IPS-20b (cell line): ENCODE results near the gene MYCBPAP.

Source experiments
- H3K27ac ChIP-seq: one replicate; pipeline ENCODE4 v1.5.1; 2013; ENCODE audit warnings: low read length
- H3K27me3 ChIP-seq: 2 replicates; pipeline ENCODE4 v1.6.1; 2013; ENCODE audit warnings: mild to moderate bottlenecking, low read length, inconsistent platforms; ENCODE audit not compliant: insufficient read depth
- H3K36me3 ChIP-seq: 2 replicates; pipeline ENCODE4 v1.6.1; 2013; ENCODE audit warnings: low read depth, mild to moderate bottlenecking, inconsistent platforms, low read length, moderate library complexity; ENCODE audit not compliant: insufficient read depth
- H3K4me1 ChIP-seq: 2 replicates; pipeline ENCODE4 v1.6.1; 2013; ENCODE audit warnings: mild to moderate bottlenecking, control low read depth, inconsistent platforms, low read length, moderate library complexity; ENCODE audit not compliant: insufficient read depth
- H3K4me3 ChIP-seq: 2 replicates; pipeline ENCODE4 v1.5.1; 2013; ENCODE audit warnings: mild to moderate bottlenecking, low read length, inconsistent platforms
- H3K9ac ChIP-seq: 2 replicates; pipeline ENCODE4 v1.6.1; 2013; ENCODE audit warnings: low read depth, mild to moderate bottlenecking, inconsistent platforms, low read length, moderate library complexity
- H3K9me3 ChIP-seq: 2 replicates; pipeline ENCODE4 v1.6.1; 2013; ENCODE audit warnings: mild to moderate bottlenecking, low read depth, low read length, inconsistent platforms; ENCODE audit not compliant: insufficient read depth

Gene MYCBPAP

DNA sequence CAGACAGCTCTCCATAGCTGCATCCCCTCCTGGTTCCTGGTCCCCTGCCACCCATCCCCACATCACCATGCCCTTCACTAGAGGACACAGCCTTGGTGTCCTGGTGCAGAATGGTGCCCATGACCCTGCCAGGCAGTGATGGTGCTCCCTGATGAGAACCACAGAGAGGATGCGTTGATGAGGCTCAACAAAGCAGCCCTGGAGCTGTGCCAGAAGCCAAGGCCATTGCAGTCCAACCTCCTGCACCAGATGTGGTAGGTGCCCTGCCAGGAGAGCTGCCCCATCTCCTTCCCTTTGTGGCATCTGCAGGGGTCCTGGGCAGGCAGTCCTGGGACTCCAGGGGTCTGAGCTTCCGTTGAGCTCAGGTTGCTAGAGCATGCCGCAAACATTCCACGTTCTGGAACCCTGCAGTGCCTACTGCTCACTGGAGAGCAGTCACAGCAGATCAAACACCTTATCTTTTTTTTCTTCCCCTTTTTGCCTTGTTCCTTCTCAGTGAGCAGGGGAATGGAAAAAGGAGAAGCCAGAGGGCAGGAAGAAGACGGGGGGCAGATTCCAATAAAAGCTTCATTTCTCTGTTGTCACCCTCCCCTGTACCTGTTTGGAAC lies 19.0 kb downstream of the MYCBPAP start:
- no peaks in the 10 kb centered on the region for H3K9me3 ChIP-seq

DNA sequence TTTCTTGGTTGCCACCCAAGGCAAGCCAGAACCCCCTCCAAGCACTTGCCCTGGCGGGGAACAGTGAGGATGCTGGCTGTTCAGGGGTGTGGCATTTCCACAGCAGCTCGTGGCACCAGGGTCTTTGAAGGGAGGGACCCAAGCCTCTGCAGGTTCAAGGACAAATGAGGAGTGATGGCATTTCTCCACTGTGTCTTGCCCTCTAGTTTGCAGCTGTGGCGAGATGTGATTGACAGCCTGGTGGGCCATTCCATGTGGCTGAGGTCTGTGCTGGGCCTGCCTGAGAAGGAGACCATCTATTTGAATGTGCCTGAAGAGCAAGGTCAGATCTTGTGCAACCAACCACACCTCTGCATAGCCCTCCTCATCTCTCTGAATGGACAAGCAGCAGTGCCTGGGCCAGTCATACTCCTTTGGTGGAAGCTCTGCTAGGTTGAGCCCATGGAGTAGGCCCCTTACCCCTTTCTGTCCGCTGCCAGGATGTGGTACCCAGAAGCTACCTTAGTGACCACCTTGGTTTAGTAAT lies 19.8 kb downstream of the MYCBPAP start:
- H3K27ac ChIP-seq = no peak overlapping the region
- H3K36me3 ChIP-seq = no peaks in the 10 kb centered on the region
- H3K9me3 ChIP-seq = no peaks in the 10 kb centered on the region
- H3K9ac ChIP-seq = no peak overlapping the region
- peaks cover 21% of the 10 kb centered on the region for H3K27me3 ChIP-seq
- peaks cover 8% of the 10 kb centered on the region; the same call in 1 of the 2 replicates for H3K4me1 ChIP-seq
- H3K4me3 ChIP-seq = no peak overlapping the region

More for the DNA sequence above, 19.0 kb downstream of the MYCBPAP start:
- Histone ChIP-seq H3K27me3 (peaks cover 13% of the 10 kb centered on the region), H3K27ac (no peak overlapping the region), H3K4me1 (peaks cover 7% of the 10 kb centered on the region; the same call in 1 of the 2 replicates), H3K36me3 (no peaks in the 10 kb centered on the region), H3K9ac (no peak overlapping the region), H3K4me3 (no peak overlapping the region)

- Histone ChIP-seq H3K27me3 (peaks cover 39% of the 10 kb centered on the region), H3K9me3 (no peaks in the 10 kb centered on the region), H3K36me3 (no peaks in the 10 kb centered on the region), H3K4me3 (no peak overlapping the region), H3K9ac (no peak overlapping the region), H3K27ac (no peak overlapping the region), H3K4me1 (peaks cover 10% of the 10 kb centered on the region; the same call in 1 of the 2 replicates)
Observed at GRCh38 chr17:50529849-50530248, 21.6 kb downstream of the MYCBPAP start.

DNA sequence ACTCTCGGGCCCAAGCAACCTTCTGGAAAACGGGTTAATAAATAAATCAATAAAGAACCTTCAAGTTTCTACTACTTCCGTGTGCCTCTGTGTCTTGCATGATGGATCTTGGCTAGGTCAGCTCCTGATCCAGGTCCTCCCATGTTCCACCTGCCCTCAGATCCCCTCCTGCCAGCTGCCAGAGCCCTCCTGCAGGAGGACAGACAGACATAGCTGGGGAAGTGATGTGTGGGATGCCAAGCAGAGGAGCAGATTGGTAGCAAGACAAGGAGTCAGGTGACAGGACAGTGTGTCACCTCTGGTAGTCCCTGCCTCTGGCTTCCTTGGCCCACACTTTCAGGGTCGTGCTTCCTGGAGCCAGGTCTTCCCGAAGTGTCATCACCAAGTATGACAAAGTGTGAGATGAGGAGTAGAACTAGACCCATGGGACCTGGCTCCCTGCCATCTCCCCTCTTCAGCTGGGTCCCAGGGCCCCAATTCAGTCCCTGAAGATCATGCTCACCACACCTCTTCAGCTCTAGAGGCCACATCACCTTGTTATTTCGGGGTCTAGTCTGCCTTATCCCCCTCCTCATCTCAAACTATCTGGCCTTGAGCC lies 23.3 kb downstream of the MYCBPAP start:
- H3K27ac ChIP-seq = no peak overlapping the region
- H3K4me1 ChIP-seq = peaks cover 10% of the 10 kb centered on the region; the same call in 1 of the 2 replicates
- no peak overlapping the region for H3K4me3 ChIP-seq
- no peaks in the 10 kb centered on the region for H3K36me3 ChIP-seq
- peaks cover 45% of the 10 kb centered on the region for H3K27me3 ChIP-seq
- H3K9ac ChIP-seq = no peak overlapping the region
- no peaks in the 10 kb centered on the region for H3K9me3 ChIP-seq

DNA sequence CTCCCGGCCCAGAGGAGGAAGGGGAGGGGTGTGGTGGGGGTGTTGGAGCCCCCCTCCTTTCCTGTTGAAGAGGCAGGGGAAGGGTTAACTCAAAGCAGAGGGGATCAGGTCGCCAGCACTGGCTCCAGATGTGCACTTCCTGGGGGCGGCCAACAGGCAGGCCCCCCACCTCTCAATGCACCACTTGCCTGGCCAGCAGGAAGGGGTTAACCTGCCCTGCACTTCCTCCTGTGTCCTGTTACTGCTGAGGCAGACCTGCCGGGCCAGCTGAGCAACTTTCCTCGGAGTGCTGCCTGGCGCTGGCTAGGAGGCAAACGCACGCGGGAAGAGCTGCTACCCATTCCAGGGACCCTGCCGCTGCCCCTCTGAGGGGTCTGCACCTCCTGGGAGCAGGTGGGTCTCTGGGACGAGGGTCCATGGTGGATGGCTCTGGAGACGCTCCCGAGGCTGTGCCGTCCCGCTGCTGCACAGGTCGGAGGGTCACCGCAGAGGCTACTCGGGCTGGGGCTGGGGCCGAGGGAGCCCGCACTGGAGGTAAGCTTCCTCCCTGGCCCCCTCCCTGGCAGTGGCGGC lies 24.3 kb downstream of the MYCBPAP start, which contains the start of gene EPN3:
Gene EPN3 (plus strand): TSS at position 284 of the 573 bp plus-strand sequence. CDS start 3,822 bp downstream, outside the sequence.
- Histone ChIP-seq H3K27me3 (peaks cover 45% of the 10 kb centered on the region), H3K9ac (no peak within 1 kb of the TSS; the same call in 1 of the 2 replicates), H3K27ac (no peak within 1 kb of the TSS), H3K4me1 (peaks cover 10% of the 10 kb centered on the region; the same call in 1 of the 2 replicates), H3K9me3 (no peaks in the 10 kb centered on the region), H3K36me3 (no peaks in the 10 kb centered on the region), H3K4me3 (peak within 1 kb of the TSS; percentile 81)

- Histone ChIP-seq H3K9ac (no peak overlapping the region), H3K4me1 (peaks cover 10% of the 10 kb centered on the region; the same call in 1 of the 2 replicates), H3K36me3 (no peaks in the 10 kb centered on the region), H3K4me3 (peak overlapping the region; percentile 81), H3K9me3 (no peaks in the 10 kb centered on the region), H3K27me3 (peaks cover 45% of the 10 kb centered on the region), H3K27ac (no peak overlapping the region)
Observed at GRCh38 chr17:50533185-50533584, 24.9 kb downstream of the MYCBPAP start.

DNA sequence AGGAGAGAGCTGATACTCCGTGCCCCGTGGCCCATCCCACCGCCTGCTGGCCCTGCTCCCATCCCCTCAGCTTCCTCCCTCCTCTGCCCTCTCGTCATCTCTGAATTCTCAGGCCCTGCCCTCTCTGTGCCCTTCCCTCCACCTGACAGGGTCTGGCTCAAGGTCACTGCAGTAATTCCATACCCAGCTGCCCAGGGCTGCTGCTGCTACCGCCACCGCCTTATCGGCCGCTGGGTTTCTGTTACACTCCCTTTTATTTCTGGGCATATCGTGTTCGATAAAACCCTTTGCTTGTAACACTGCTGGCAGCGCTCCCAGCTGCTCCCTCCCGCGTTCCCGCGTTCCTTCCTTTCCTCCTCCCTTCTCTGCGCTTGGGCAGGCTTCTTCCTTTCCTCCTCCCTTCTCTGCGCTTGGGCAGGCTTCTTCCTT lies 25.5 kb downstream of the MYCBPAP start:
- H3K4me3 ChIP-seq = peak overlapping the region; percentile 81
- H3K9me3 ChIP-seq = no peaks in the 10 kb centered on the region
- no peak overlapping the region for H3K27ac ChIP-seq
- H3K9ac ChIP-seq = no peak overlapping the region
- H3K36me3 ChIP-seq = no peaks in the 10 kb centered on the region
- peaks cover 10% of the 10 kb centered on the region; the same call in 1 of the 2 replicates for H3K4me1 ChIP-seq
- H3K27me3 ChIP-seq = peaks cover 45% of the 10 kb centered on the region

- Histone ChIP-seq H3K27me3 (peaks cover 45% of the 10 kb centered on the region), H3K9ac (no peak overlapping the region)
Observed at GRCh38 chr17:50534222-50534978, 26.2 kb downstream of the MYCBPAP start.

GRCh38 chr17:50534979-50535326 lies 26.7 kb downstream of the MYCBPAP start:
- Histone ChIP-seq H3K9me3 (no peaks in the 10 kb centered on the region), H3K27me3 (peaks cover 45% of the 10 kb centered on the region), H3K4me1 (peaks cover 10% of the 10 kb centered on the region; the same call in 1 of the 2 replicates), H3K27ac (no peak overlapping the region), H3K4me3 (no peak overlapping the region), H3K9ac (no peak overlapping the region), H3K36me3 (no peaks in the 10 kb centered on the region)

More at GRCh38 chr17:50534222-50534978, 26.2 kb downstream of the MYCBPAP start:
- H3K4me1 ChIP-seq = peaks cover 10% of the 10 kb centered on the region; the same call in 1 of the 2 replicates
- H3K4me3 ChIP-seq = peak overlapping the region; percentile 81; the same call in 1 of the 2 replicates
- H3K36me3 ChIP-seq = no peaks in the 10 kb centered on the region
- no peak overlapping the region for H3K27ac ChIP-seq
- H3K9me3 ChIP-seq = no peaks in the 10 kb centered on the region

DNA sequence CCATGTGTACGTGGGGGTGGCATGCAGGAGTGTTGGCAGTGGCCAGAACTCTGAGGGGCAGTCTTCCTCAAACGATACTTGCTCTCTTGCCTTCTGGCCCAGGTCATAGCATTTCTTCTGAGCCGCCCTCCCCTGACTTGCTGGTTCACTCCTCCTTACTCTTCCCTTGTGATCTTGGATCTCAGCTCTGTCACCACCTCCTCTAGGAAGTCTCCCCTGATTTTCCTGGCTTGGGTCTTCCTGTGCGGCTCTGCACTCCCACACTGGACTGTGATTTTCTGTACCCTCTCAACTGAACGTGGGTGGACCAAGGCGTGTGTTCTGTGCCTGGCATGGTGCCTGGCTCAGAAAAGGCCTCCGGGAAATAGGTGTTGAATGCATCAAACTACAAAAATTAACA lies 27.2 kb downstream of the MYCBPAP start:
- no peak overlapping the region for H3K4me3 ChIP-seq
- H3K27me3 ChIP-seq = peaks cover 45% of the 10 kb centered on the region
- no peaks in the 10 kb centered on the region for H3K9me3 ChIP-seq
- no peak overlapping the region for H3K27ac ChIP-seq
- peaks cover 10% of the 10 kb centered on the region; the same call in 1 of the 2 replicates for H3K4me1 ChIP-seq
- no peaks in the 10 kb centered on the region for H3K36me3 ChIP-seq
- no peak overlapping the region for H3K9ac ChIP-seq
